Mesendoderm (in vitro differentiated cells): ENCODE data around the gene ABCB9. TPM values are rescaled to one million over a fixed set of nuclear protein-coding genes. Genes with fewer than 3 reads are reported as not detected.
"Not testable (repeated sequence)": the region's sequence is repeated elsewhere in the genome, so short reads cannot be mapped to it uniquely, and the experiment has no call there.

Experiments used
- DNase-seq: peaks from one replicate; pipeline ENCODE4 v3.0.0; 2013
- H2AK5ac ChIP-seq: 2 replicates; pipeline ENCODE4 v1.6.1; 2013; ENCODE audit warnings: low read length, inconsistent platforms
- H2BK120ac ChIP-seq: 2 replicates; pipeline ENCODE4 v1.6.1; 2013; ENCODE audit warnings: low read depth, mild to moderate bottlenecking, low read length, moderate library complexity, mixed read lengths
- H2BK15ac ChIP-seq: replicated peaks from 2 replicates; pipeline ENCODE4 v1.6.1; 2013; ENCODE audit warnings: low read depth, mild to moderate bottlenecking, moderate library complexity
- H2BK5ac ChIP-seq: 2 replicates; pipeline ENCODE4 v1.6.1; 2013; ENCODE audit warnings: low read length, inconsistent platforms
- H3K18ac ChIP-seq: 2 replicates; pipeline ENCODE4 v1.6.1; 2013; ENCODE audit warnings: mild to moderate bottlenecking, low read length, mixed read lengths
- H3K23ac ChIP-seq: one replicate; pipeline ENCODE4 v1.6.1; 2013; ENCODE audit warnings: low read length
- H3K27ac ChIP-seq: 2 replicates; pipeline ENCODE4 v1.5.1; 2013; ENCODE audit warnings: low read depth, mild to moderate bottlenecking, inconsistent platforms, low read length, moderate library complexity
- H3K27me3 ChIP-seq: 2 replicates; pipeline ENCODE4 v1.6.1; 2013; ENCODE audit warnings: low read length, control low read depth, mild to moderate bottlenecking, inconsistent platforms; ENCODE audit not compliant: insufficient read depth, poor library complexity
- H3K36me3 ChIP-seq: 2 replicates; pipeline ENCODE4 v1.6.1; 2013; ENCODE audit warnings: low read length, inconsistent platforms; ENCODE audit not compliant: control insufficient read depth, insufficient read depth
- H3K4ac ChIP-seq: one replicate; pipeline ENCODE4 v1.6.1; 2013; ENCODE audit warnings: low read depth, mild to moderate bottlenecking, low read length, moderate library complexity
- H3K4me1 ChIP-seq: 2 replicates; pipeline ENCODE4 v1.6.1; 2013; ENCODE audit warnings: low read depth, low read length, inconsistent platforms; ENCODE audit not compliant: control insufficient read depth
- H3K4me2 ChIP-seq: 2 replicates; pipeline ENCODE4 v1.6.1; 2013; ENCODE audit warnings: low read length
- H3K4me3 ChIP-seq: 2 replicates; pipeline ENCODE4 v1.5.1; 2013; ENCODE audit warnings: mild to moderate bottlenecking, low read length
- H3K56ac ChIP-seq: one replicate; pipeline ENCODE4 v1.6.1; 2013; ENCODE audit warnings: low read length
- H3K79me1 ChIP-seq: 2 replicates; pipeline ENCODE4 v1.6.1; 2013; ENCODE audit warnings: low read length, inconsistent platforms
- H3K79me2 ChIP-seq: 2 replicates; pipeline ENCODE4 v1.6.1; 2013; ENCODE audit warnings: mild to moderate bottlenecking, low read length; ENCODE audit not compliant: control insufficient read depth, insufficient read depth
- H3K9ac ChIP-seq: 2 replicates; pipeline ENCODE4 v1.6.1; 2013; ENCODE audit warnings: low read length, inconsistent platforms
- H4K5ac ChIP-seq: one replicate; pipeline ENCODE4 v1.6.1; 2013; ENCODE audit warnings: low read length
- H4K8ac ChIP-seq: one replicate; pipeline ENCODE4 v1.6.1; 2013; ENCODE audit warnings: low read depth, mild to moderate bottlenecking, control low read depth, low read length, moderate library complexity
- WGBS: extraction: QIAGEN DNeasy Blood & Tissue Kit; methylation state at CpG from one replicate; pipeline ENCODE4 v1.1.7; 2013; ENCODE audit warnings: low lambda C conversion rate, missing lambda C conversion rate; ENCODE audit not compliant: insufficient coverage; ENCODE audit errors: extremely low coverage; 5-methylcytosine and 5-hydroxymethylcytosine counted together
- polyA plus RNA-seq, 2 experiments: library from polyadenylated mRNA; stranded (reverse); fragments of 200-250 nt; gene quantifications; one replicate each; pipeline ENCODE4 v1.2.3, GENCODE V29; 2013

Gene ABCB9
- 1.4 TPM for polyA plus RNA-seq (2013, experiment 1 of 2)
- polyA plus RNA-seq (2013, experiment 2 of 2): 1.2 TPM

GRCh38 chr12:122965851-122966742 is at the start of gene ABCB9:
ABCB9 (minus strand) TSS chr12:122966463; CDS start chr12:122960235, 6,228 bp downstream.
- H4K5ac ChIP-seq: no peak within 1 kb of the TSS
- WGBS: no CpG with 5 or more reads among the region's 55 CpGs
- H3K79me2 ChIP-seq: no peaks in the 10 kb centered on the region
- peak within 1 kb of the TSS; percentile 64 for H3K9ac ChIP-seq
- DNase-seq: peak; percentile 96
- peak within 1 kb of the TSS; percentile 87 for H3K56ac ChIP-seq
- no peak within 1 kb of the TSS for H3K23ac ChIP-seq
- H2BK120ac ChIP-seq: no peak within 1 kb of the TSS
- H3K36me3 ChIP-seq: no peaks in the 10 kb centered on the region
- H2BK5ac ChIP-seq: no peak within 1 kb of the TSS
- no peaks in the 10 kb centered on the region for H3K27me3 ChIP-seq
- no peak within 1 kb of the TSS for H3K27ac ChIP-seq
- H3K4ac ChIP-seq: no peak within 1 kb of the TSS
- no peaks in the 10 kb centered on the region for H3K79me1 ChIP-seq
- no peak within 1 kb of the TSS for H4K8ac ChIP-seq
- H3K4me1 ChIP-seq: no peaks in the 10 kb centered on the region
- H3K4me2 ChIP-seq: peak within 1 kb of the TSS; percentile 45
- no peak within 1 kb of the TSS for H3K18ac ChIP-seq
- H3K4me3 ChIP-seq: peak within 1 kb of the TSS; percentile 52
- H2AK5ac ChIP-seq: no peak within 1 kb of the TSS
- no peak within 1 kb of the TSS for H2BK15ac ChIP-seq

- not testable (repeated sequence) for H4K5ac ChIP-seq, H3K4me1 ChIP-seq, H3K27me3 ChIP-seq, H3K18ac ChIP-seq, H2AK5ac ChIP-seq, H3K27ac ChIP-seq, H3K36me3 ChIP-seq, H4K8ac ChIP-seq, H3K4ac ChIP-seq, DNase-seq, H2BK15ac ChIP-seq, H2BK120ac ChIP-seq, H3K9ac ChIP-seq, H3K4me3 ChIP-seq, H3K79me1 ChIP-seq, H2BK5ac ChIP-seq, H3K56ac ChIP-seq, H3K79me2 ChIP-seq, H3K4me2 ChIP-seq, H3K23ac ChIP-seq
- WGBS: no CpG with 5 or more reads among the region's 4 CpGs
Measured at GRCh38 chr12:123014473-123014872, 48.2 kb upstream of the ABCB9 start.

DNA sequence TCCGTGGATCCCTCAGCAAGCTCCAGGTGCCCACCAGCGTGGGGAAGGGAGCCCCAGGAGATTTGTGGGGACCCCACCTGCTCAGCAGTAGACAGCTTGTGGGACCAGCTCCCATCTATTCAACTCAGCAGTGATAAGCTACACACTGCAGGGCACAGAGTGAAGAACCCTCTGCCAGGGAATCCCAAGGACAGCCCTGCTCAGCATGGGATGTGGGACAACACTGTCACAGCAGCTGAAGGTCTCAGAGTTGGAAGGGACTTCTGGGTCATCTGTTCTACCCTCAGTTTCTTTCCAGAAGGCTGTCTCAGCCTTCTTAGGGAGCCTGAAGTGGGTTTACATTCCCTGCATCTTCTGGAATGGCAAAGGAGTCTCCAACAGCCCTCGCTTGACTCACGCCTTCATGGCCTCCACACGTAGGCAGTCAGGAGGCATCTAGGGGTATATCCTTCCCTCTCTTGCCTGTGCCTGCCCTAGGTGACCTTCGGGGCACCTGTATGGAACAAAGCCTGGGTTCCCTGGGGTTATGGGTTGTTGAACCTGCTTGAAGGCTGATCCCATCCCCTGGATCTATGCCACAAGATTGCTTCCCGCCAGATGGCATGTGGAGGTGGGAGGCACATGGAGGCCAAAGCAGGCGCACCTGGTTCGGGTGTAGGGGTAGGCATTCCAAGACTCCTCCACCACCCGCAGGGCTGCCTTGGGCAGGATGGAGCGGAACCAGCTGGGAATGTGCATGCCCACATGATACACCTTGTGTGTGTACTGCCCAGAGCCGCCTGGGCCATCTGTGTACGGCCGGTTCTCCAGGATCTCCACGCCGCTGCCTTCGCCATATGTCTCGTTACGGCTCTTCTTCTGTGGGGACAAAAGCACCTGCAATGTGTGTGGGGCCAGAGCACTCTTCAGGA is 47.2 kb upstream of the ABCB9 start:
- Histone ChIP-seq H3K23ac (no peak overlapping the region), H3K9ac (no peak overlapping the region), H3K36me3 (no peaks in the 10 kb centered on the region), H3K27me3 (no peaks in the 10 kb centered on the region), H2AK5ac (no peak overlapping the region), H4K5ac (no peak overlapping the region), H2BK5ac (no peak overlapping the region), H3K79me1 (no peaks in the 10 kb centered on the region), H3K4me3 (no peak overlapping the region), H2BK120ac (no peak overlapping the region), H3K4me2 (no peak overlapping the region), H3K18ac (no peak overlapping the region), H3K4ac (no peak overlapping the region), H3K27ac (no peak overlapping the region), H2BK15ac (no peak overlapping the region), H3K56ac (no peak overlapping the region), H4K8ac (no peak overlapping the region), H3K4me1 (no peaks in the 10 kb centered on the region), H3K79me2 (no peaks in the 10 kb centered on the region)
- DNase-seq: no peak
- whole genome bisulfite sequencing: no CpG with 5 or more reads among the region's 19 CpGs

DNA sequence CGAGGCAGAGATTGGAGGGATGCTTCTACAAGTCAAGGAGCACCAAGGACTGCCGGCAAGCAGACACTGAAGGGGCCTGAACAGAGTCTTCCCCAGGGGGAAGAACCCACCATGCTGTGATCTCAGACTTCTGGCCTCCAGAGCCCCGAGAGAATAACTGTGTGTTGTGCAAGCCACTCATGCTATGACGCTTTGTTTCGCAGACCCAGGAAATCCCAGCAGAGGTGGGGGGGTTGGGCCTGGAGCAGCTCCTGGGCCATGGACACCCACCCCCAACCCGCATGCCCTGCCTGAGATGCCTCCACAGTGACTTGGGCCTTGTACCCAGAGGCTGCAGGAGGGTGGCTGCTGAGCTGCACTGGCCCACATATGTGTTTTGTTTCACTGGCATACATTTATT is 45.4 kb upstream of the ABCB9 start:
- H2BK120ac ChIP-seq: no peak overlapping the region
- no CpG with 5 or more reads among the region's 6 CpGs for WGBS
- no peak overlapping the region for H3K4ac ChIP-seq
- H3K79me2 ChIP-seq: no peaks in the 10 kb centered on the region
- H3K18ac ChIP-seq: no peak overlapping the region
- no peak overlapping the region for H2AK5ac ChIP-seq
- no peak overlapping the region for H3K27ac ChIP-seq
- no peak overlapping the region for H4K5ac ChIP-seq
- H4K8ac ChIP-seq: no peak overlapping the region
- H3K23ac ChIP-seq: no peak overlapping the region
- no peak overlapping the region for H3K9ac ChIP-seq
- no peak overlapping the region for H3K56ac ChIP-seq
- no peak overlapping the region for H3K4me2 ChIP-seq
- H3K4me3 ChIP-seq: no peak overlapping the region
- H2BK15ac ChIP-seq: no peak overlapping the region
- no peaks in the 10 kb centered on the region for H3K79me1 ChIP-seq
- H3K36me3 ChIP-seq: no peaks in the 10 kb centered on the region
- no peak overlapping the region for H2BK5ac ChIP-seq
- no peaks in the 10 kb centered on the region for H3K4me1 ChIP-seq
- H3K27me3 ChIP-seq: no peaks in the 10 kb centered on the region
- DNase-seq: no peak

- WGBS: no CpG with 5 or more reads among the region's 4 CpGs
- Histone ChIP-seq H3K9ac (no peak overlapping the region), H2BK15ac (no peak overlapping the region), H4K8ac (no peak overlapping the region), H3K18ac (no peak overlapping the region), H3K4ac (no peak overlapping the region), H3K27ac (no peak overlapping the region), H3K56ac (no peak overlapping the region), H2BK5ac (no peak overlapping the region), H3K36me3 (no peaks in the 10 kb centered on the region), H3K27me3 (no peaks in the 10 kb centered on the region), H3K79me2 (no peaks in the 10 kb centered on the region), H3K23ac (no peak overlapping the region), H4K5ac (no peak overlapping the region), H3K4me1 (no peaks in the 10 kb centered on the region), H3K4me2 (no peak overlapping the region), H2BK120ac (no peak overlapping the region), H3K79me1 (no peaks in the 10 kb centered on the region), H3K4me3 (no peak overlapping the region), H2AK5ac (no peak overlapping the region)
- DNase-seq: no peak
Measured at GRCh38 chr12:123010681-123011080, 44.4 kb upstream of the ABCB9 start.
